ENCODE data around the gene ARHGDIB. TPM values are rescaled to one million over a fixed set of nuclear protein-coding genes. Genes with fewer than 3 reads are reported as not detected.

The ARHGDIB gene
- total RNA-seq, 1 donor from 2014 or later, result 10.4 TPM

DNA sequence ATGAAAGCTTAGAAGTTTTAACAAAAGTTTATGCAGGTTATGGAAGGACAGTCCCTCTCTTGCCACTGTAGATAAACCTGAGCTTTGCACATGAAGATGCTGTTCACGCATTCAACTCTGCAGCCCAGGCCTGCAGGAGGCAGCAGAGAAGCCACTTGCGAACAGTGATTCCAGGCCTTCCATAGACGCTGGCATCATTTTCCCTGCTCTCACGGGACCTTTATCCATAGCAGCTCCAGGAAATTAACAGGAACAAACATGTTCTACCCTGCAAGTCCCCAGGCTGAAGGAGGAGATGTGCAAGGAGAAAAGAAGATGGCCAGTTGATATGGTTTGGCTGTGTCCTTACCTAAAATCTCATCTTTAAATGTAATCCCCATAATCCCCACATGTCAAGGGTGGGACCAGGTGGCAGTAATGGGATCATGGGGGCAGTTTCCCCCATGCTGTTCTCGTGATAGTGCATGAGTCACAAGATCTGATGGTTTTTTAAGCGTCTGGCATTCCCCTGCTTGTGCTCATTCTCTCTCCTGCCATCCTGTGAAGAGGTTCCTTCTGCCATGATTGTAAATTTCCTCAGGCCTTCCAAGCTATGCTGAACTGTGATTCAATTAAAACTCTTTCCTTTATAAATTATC, 25.1 kb downstream of the ARHGDIB start:
- H3K27me3 ChIP-seq (ENCODE audit: control insufficient read depth, insufficient read depth, low read length), result no peaks in the 10 kb centered on the region
- H3K4me3 ChIP-seq (ENCODE audit: low read depth, low read length), result no peak overlapping the region
- no peaks in the 10 kb centered on the region for H3K36me3 ChIP-seq (ENCODE audit: control insufficient read depth, insufficient read depth, low read length)
- DNase-seq (ENCODE audit: low read depth), result no peak
- TF ChIP-seq CTCF (IDR thresholded peaks at IDR 0.05; ENCODE audit: insufficient read depth, low read length, poor library complexity, severe bottlenecking), result no peak

- H3K4me3 ChIP-seq (ENCODE audit: low read depth, low read length), result no peak overlapping the region
- DNase-seq (ENCODE audit: low read depth), result no peak
- H3K36me3 ChIP-seq (ENCODE audit: control insufficient read depth, insufficient read depth, low read length), result no peaks in the 10 kb centered on the region
- no peak for TF ChIP-seq CTCF (IDR thresholded peaks at IDR 0.05; ENCODE audit: insufficient read depth, low read length, poor library complexity, severe bottlenecking)
- no peaks in the 10 kb centered on the region for H3K27me3 ChIP-seq (ENCODE audit: control insufficient read depth, insufficient read depth, low read length)
Measured at GRCh38 chr12:14935031-14935430, 26.4 kb downstream of the ARHGDIB start.

DNA sequence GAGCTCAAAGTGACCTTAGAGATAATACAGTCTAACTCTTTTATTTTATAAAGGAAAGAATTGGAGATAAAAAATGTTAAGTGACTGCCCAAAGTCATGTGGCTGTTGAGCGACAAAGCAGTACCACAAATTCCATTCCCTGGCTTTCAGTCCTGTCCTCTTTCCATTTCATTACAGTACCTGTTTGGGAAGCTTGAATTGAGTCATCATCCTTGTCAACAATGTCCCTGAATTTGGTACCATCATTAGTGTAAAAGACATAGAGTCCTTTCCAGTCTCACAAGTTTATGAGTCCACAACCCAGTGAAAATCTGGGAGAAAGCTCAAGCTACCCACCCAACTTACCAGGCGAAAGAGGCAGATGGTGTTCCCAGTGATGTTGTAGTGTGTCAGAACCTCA, 26.9 kb downstream of the ARHGDIB start:
- no peak for DNase-seq (ENCODE audit: low read depth)
- Histone ChIP-seq H3K4me3 (ENCODE audit: low read depth, low read length) (no peak overlapping the region), H3K27me3 (ENCODE audit: control insufficient read depth, insufficient read depth, low read length) (no peaks in the 10 kb centered on the region), H3K36me3 (ENCODE audit: control insufficient read depth, insufficient read depth, low read length) (no peaks in the 10 kb centered on the region)
- no peak for TF ChIP-seq CTCF (IDR thresholded peaks at IDR 0.05; ENCODE audit: insufficient read depth, low read length, poor library complexity, severe bottlenecking)

DNA sequence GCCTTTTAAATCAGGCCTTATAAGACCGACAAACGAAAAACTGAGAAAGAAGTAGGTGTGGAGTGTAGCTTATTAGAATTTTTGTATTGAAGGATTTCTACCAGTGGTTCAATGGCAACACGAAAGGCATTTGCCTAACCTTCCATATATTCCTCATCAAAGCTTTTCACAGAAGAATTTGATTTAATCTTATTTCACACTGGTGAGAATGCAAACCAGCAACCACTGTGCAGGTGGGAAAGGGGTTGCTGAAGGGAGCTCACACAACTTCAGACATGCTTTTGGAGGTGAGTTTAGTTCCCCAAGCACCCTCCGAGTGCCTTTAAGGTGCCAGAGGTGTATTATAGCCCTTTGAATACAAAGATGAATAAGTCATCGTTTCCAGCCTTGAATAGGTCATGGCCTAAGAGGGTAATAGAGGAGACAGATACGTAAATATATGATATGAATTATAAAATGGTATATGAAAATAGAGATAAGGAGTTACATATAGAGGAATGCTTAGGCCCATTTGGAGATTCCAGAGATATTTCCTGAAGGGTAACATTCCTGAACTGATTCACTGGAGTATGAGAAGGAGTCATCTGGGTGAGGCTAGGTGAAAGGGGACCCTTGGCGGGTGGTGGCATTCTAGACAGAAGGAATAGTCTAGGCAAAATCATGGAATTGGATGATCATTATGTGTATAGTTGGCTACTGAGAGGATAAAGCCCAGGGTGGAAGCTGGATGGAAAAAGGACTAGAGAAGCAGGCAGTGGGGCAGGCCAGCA, 29.4 kb downstream of the ARHGDIB start:
- TF ChIP-seq CTCF (IDR thresholded peaks at IDR 0.05; ENCODE audit: insufficient read depth, low read length, poor library complexity, severe bottlenecking), result no peak
- H3K36me3 ChIP-seq (ENCODE audit: control insufficient read depth, insufficient read depth, low read length), result no peaks in the 10 kb centered on the region
- no peak for DNase-seq (ENCODE audit: low read depth)
- H3K4me3 ChIP-seq (ENCODE audit: low read depth, low read length), result no peak overlapping the region
- no peaks in the 10 kb centered on the region for H3K27me3 ChIP-seq (ENCODE audit: control insufficient read depth, insufficient read depth, low read length)

DNA sequence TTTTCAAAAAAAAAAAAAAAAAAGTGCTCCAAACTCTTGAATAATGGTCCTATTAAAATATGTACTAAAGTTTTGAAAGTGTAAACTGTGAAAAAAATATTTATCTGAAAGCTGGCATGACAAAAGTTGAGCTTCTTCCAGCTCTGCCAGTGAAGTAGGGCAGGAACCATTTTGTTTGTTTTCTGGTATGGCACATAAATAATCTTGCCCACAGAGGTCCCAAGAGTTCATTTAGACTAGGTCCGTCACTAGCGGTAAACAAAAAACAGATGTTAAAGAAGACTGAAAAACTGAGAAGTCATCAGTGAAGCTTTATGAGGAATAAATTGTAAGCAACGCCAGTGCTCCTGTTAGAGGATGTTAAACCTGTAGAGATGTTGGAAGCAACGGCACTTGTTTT, 30.0 kb downstream of the ARHGDIB start:
- Histone ChIP-seq H3K27me3 (ENCODE audit: control insufficient read depth, insufficient read depth, low read length) (no peaks in the 10 kb centered on the region), H3K36me3 (ENCODE audit: control insufficient read depth, insufficient read depth, low read length) (no peaks in the 10 kb centered on the region), H3K4me3 (ENCODE audit: low read depth, low read length) (no peak overlapping the region)
- no peak for DNase-seq (ENCODE audit: low read depth)
- no peak for TF ChIP-seq CTCF (IDR thresholded peaks at IDR 0.05; ENCODE audit: insufficient read depth, low read length, poor library complexity, severe bottlenecking)

Data from kidney epithelial cell (primary cell).